BJ (cell line): ENCODE results near the gene TRMT2A. TPM values are rescaled to one million over a fixed set of nuclear protein-coding genes. Genes with fewer than 3 reads are reported as not detected.

Experiments used
- CTCF ChIA-PET: fragments of 350-600 bp; formaldehyde crosslinking; extraction: SDS; loops from one replicate; lab custom pipeline; 2021; ENCODE audit warnings: antibody characterized with exemption, inconsistent platforms; lab: Yijun Ruan, JAX
- POLR2A ChIA-PET: fragments of 300-600 bp; sonication (Branson Sonifier 250); formaldehyde crosslinking; extraction: SDS; loops from one replicate; lab custom pipeline; 2021; ENCODE audit warnings: antibody characterized with exemption; lab: Charles Lee
- DNase-seq: peaks from one replicate; pipeline ENCODE4 v3.0.0-alpha.2; 2011; ENCODE audit warnings: low read depth
- H3K27me3 ChIP-seq: 2 replicates; pipeline ENCODE4 v1.6.0; 2011; ENCODE audit warnings: low read length; ENCODE audit not compliant: control insufficient read depth, insufficient read depth
- H3K36me3 ChIP-seq: 2 replicates; pipeline ENCODE4 v1.5.1; 2011; ENCODE audit warnings: low read length; ENCODE audit not compliant: control insufficient read depth, insufficient read depth
- H3K4me3 ChIP-seq: 2 replicates; pipeline ENCODE4 v1.5.1; 2011; ENCODE audit warnings: low read depth, mild to moderate bottlenecking, control low read depth, low read length
- polyA plus RNA-seq: library from polyadenylated mRNA; depleted of rRNA; stranded (reverse); fragments of >200 nt; gene quantifications from 2 replicates; pipeline ENCODE4 v1.2.3, GENCODE V29; 2011
- TF ChIP-seq, protein P1 (sequence below): IDR thresholded peaks from 2 replicates; pipeline ENCODE4 v1.5.1; 2011; ENCODE audit warnings: low read depth, mild to moderate bottlenecking, control low read depth, inconsistent platforms, low read length, moderate library complexity; ENCODE audit not compliant: insufficient read depth

TRMT2A gene
- polyA plus RNA-seq, 1 experiment: 34.2 TPM

DNA sequence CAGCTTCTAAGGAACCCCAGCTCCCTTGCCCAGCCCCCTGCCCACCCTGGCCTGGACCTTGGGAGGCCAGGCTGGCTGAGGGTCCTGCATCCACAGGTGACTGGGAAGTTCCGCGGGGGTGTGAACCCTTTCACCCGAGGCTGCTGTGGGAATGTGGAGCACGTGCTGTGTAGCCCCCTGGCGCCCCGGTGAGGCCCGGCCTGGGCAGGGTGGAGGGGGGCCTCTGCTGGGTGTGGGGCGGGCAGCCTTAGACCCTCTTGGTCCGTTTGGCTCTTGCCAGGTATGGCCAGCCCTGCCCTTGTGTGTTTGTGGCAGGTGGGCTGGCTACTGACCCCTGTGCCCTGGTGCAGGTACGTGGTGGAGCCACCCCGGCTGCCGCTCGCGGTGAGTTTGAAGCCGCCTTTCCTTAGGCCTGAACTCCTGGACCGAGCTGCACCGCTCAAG is 23.5 kb upstream of the TRMT2A start:
- Histone ChIP-seq H3K27me3 (no peaks in the 10 kb centered on the region), H3K36me3 (peaks cover 20% of the 10 kb centered on the region), H3K4me3 (no peak overlapping the region)
- ChIA-PET CTCF (interaction anchor here (0.5 kb wide), 1 partner anchor 172 kb away, joined by 3 read pairs; no protein-coding TSS in a partner anchor), POLR2A (no interaction called here)
- no peak for DNase-seq
- TF ChIP-seq, protein P1, sequence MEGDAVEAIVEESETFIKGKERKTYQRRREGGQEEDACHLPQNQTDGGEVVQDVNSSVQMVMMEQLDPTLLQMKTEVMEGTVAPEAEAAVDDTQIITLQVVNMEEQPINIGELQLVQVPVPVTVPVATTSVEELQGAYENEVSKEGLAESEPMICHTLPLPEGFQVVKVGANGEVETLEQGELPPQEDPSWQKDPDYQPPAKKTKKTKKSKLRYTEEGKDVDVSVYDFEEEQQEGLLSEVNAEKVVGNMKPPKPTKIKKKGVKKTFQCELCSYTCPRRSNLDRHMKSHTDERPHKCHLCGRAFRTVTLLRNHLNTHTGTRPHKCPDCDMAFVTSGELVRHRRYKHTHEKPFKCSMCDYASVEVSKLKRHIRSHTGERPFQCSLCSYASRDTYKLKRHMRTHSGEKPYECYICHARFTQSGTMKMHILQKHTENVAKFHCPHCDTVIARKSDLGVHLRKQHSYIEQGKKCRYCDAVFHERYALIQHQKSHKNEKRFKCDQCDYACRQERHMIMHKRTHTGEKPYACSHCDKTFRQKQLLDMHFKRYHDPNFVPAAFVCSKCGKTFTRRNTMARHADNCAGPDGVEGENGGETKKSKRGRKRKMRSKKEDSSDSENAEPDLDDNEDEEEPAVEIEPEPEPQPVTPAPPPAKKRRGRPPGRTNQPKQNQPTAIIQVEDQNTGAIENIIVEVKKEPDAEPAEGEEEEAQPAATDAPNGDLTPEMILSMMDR: no peak

DNA sequence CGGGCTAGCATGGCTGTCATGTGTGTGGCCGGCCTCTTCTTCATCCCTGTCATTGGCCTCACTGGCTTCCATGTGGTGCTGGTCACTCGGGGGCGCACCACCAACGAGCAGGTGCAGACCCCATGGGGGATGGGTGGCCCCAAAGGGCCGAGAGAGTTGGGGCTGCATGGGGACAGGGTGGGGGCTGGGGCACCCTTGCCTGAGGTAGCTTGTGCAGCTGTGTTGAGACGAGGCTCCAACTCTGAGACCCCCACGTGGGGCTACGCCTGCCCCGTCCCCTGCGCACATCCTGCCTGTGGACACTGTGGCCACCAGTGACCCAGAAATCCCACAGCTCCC is 23.1 kb upstream of the TRMT2A start:
- DNase-seq: no peak
- Histone ChIP-seq H3K4me3 (no peak overlapping the region), H3K36me3 (peaks cover 20% of the 10 kb centered on the region), H3K27me3 (no peaks in the 10 kb centered on the region)
- ChIA-PET CTCF (no interaction called here), POLR2A (no interaction called here)
- TF ChIP-seq, protein P1: no peak

DNA sequence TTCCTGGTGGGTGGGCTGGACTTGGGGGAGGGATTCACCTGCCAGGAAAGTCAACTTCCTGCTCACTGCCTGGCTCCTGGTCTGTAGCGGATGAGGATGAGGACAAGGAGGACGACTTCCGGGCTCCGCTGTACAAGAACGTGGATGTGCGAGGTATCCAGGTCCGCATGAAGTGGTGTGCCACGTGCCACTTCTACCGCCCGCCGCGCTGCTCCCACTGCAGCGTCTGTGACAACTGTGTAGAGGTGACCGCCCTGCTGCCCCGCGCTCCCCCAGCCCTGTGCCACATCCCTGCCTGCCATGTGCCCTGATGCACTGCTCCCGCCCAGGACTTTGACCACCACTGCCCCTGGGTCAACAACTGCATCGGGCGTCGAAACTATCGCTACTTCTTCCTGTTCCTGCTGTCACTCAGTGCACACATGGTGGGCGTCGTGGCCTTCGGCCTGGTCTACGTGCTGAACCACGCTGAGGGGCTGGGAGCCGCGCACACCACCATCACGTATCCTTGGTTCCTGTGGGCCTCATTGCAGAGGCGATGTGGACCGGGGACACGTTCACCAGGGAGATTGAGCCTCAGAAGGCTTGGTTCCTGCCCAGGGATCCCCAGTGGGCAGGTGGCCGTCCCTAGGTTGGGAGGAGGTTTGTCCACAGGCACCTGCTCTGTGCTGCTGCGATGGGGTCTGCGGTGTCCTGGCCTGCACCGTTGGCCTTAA is 22.5 kb upstream of the TRMT2A start:
- ChIA-PET CTCF (interaction anchor here (1.3 kb wide), 1 partner anchor 15 kb away, joined by 4 read pairs; no protein-coding TSS in a partner anchor), POLR2A (no interaction called here)
- Histone ChIP-seq H3K36me3 (peaks cover 17% of the 10 kb centered on the region), H3K4me3 (no peak overlapping the region), H3K27me3 (no peaks in the 10 kb centered on the region)
- DNase-seq: no peak
- TF ChIP-seq, protein P1: no peak

DNA sequence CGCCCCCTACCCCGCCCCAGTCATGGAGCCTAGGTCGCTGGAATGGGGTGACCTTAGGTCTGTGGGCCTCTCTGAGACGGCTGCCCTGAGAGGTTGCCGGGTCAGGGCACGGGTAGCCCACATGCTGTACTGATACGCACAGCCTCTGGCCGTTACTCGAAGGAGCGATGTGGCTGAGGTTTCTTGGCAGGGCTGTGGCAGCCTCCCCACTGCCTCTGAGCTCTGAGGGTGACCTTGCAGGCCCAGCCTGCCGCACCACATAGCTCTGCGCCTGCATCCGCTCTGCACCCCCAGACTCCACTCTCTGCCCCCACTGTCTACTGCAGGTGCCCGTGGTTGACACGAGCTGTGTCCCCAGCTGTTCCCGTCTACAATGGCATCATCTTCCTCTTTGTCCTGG is 21.8 kb upstream of the TRMT2A start:
- ChIA-PET CTCF (interaction anchor here (0.7 to 1.3 kb wide), 2 partner anchors 14 to 18 kb away, joined by 3 to 4 read pairs; no protein-coding TSS in a partner anchor), POLR2A (no interaction called here)

DNA sequence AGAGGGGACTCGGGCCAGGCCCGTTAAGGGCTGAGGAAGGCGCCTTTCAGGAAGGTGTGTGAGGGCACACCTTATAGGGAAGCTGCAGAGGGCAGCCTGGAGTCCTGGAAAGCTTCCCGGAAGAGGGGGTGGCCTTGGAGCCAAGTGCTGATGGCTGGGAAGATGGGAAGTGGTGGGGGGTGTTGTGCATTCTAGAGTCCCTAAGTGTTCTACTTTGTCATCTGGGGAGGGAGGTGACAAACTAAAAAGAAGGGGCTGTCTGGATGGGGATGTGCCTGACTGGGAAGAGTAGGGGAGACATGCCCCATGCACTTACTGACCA is 21.4 kb upstream of the TRMT2A start:
- CTCF ChIA-PET: interaction anchor here (0.7 to 1.5 kb wide), 3 partner anchors 14 to 19 kb away, joined by 3 to 6 read pairs (median 4); no protein-coding TSS in a partner anchor
- H3K36me3 ChIP-seq: peaks cover 11% of the 10 kb centered on the region
- POLR2A ChIA-PET: no interaction called here
- H3K27me3 ChIP-seq: no peaks in the 10 kb centered on the region
- no peak overlapping the region for H3K4me3 ChIP-seq
- TF ChIP-seq, protein P1: no peak
- DNase-seq: no peak

More for the DNA sequence above, 21.8 kb upstream of the TRMT2A start:
- no peaks in the 10 kb centered on the region for H3K27me3 ChIP-seq
- TF ChIP-seq, protein P1: no peak
- H3K4me3 ChIP-seq: no peak overlapping the region
- no peak for DNase-seq
- peaks cover 13% of the 10 kb centered on the region for H3K36me3 ChIP-seq
